Upper lobe of left lung (tissue), 4 donors: ENCODE results near the gene FOXO1.

Experiments used
- CTCF ChIP-seq, 6 experiments: fragments of 450-650 bp in 4 of 6; fragments of 200-600 bp in 2 of 6; sonication (generic) in 2 of 6; IDR thresholded peaks; one replicate each; pipeline ENCODE4 v1.5.1; 2016 to 2019; ENCODE audit warnings: antibody characterized with exemption in 6 of 6
- EP300 ChIP-seq, 4 donors: sonication (generic); formaldehyde crosslinking; IDR thresholded peaks; one replicate each; pipeline ENCODE4 v1.5.1; 2017; ENCODE audit warnings: antibody characterized with exemption in 4 of 4, control low read depth in 2 of 4
- POLR2A ChIP-seq, 4 donors: fragments of 450-650 bp; IDR thresholded peaks; one replicate each; pipeline ENCODE4 v1.5.1; 2016 to 2017; ENCODE audit warnings: antibody characterized with exemption in 4 of 4, mild to moderate bottlenecking in 2 of 4
- POLR2AphosphoS5 ChIP-seq, 2 donors: sonication (generic); formaldehyde crosslinking; IDR thresholded peaks; one replicate each; pipeline ENCODE4 v1.5.1; 2017; ENCODE audit warnings: antibody characterized with exemption in 2 of 2

GRCh38 chr13:40644838-40645604, 21.4 kb downstream of the FOXO1 start:
- no peak for TF ChIP-seq CTCF (IDR thresholded peaks at IDR 0.05)
- no peak for TF ChIP-seq POLR2AphosphoS5 (IDR thresholded peaks at IDR 0.05)
- no peak for TF ChIP-seq POLR2A (IDR thresholded peaks at IDR 0.05)
- TF ChIP-seq EP300 (IDR thresholded peaks at IDR 0.05) = no peak
